ENCODE results near the gene NDUFS7. TPM values are rescaled to one million over a fixed set of nuclear protein-coding genes. Genes with fewer than 3 reads are reported as not detected.

Gene NDUFS7
- total RNA-seq, 1 donor from 2014 or later = 15.4 TPM

DNA sequence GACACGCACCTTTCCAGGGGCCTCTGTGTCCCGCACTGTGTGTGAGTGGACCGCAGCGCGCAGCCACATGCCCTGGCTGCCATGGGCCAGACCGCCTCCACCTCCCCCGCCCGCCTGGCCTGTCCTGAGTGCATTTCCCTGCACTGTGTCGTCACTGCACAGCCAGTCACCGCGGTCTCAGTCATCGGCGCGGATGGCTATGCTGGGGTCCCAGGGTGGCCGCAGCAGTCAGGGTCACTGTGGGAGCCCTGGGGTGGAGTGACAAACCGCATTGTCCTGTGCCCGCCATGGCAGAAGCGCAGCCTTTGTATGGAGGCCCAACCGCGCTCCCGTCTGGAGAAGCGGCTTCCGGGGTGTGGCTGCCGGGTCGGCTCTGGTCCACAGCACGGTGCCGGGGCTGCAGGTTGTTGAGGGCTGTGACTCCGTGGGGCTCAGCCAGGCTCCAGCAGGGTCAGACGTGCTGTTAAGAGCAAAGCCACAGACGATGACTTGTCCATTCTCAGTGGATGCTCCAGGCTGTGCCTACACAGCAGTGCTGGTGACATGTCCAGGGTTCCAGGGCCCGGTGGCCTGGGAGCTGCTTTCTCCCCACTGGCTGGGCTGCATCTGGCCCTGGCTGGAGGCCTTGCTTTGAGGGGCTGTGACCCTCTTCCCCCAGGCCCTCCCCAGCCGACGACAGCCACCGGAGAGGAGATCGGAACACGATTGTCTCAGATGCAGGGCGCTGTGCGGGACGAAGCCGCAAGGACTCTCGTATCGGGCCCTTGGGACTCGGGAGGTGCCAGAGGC is 6.3 kb upstream of the NDUFS7 start:
- no peaks in the 10 kb centered on the region for H3K27me3 ChIP-seq

DNA sequence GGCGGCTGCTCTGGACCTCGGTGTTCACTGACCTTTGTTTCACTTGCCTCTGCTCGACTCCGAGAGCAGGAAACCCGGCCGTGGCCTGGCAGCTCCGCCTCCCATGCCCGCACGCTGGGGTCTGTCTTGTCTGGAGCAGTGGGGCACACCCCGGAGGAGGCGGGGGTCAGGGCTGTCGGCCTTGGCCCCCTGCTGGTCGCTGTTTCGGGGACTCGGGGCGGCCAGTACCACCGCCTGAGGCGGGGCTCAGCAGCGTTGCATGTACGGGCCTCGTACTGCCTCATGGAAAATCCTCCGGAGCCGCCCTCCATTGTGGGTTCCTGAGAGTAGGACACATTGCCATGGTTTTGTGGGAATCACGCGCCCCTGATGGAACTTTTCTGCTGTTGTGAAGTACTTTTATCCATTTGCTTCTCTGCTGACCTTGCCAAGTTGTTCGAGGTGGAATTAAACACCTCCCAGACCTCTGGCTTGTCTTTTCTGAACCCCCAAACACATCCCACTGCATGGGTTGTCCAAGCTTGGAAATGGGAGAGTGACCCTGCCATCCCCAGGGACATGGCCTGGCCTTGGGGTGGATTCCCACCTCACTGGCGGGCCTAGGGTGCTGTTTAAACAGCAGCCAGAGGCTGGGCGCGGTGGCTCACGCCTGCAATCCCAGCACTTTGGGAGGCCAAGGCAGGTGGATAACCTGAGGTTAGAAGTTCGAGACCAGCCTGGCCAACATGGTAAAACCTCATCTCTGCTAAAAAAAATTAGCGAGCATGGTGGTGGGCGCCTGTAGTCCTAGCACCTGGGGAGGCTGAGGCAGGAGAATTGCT is 5.5 kb upstream of the NDUFS7 start:
- Histone ChIP-seq H2AFZ (replicated peaks) (no peak overlapping the region), H3K27me3 (no peaks in the 10 kb centered on the region), H3K9ac (no peak overlapping the region), H3K36me3 (no peaks in the 10 kb centered on the region), H3F3A (ENCODE audit: low read depth) (peaks cover 51% of the 10 kb centered on the region), H3K4me3 (no peak overlapping the region), H3K4me1 (peaks cover 19% of the 10 kb centered on the region), H3K9me3 (ENCODE audit: low read depth) (no peaks in the 10 kb centered on the region), H3K27ac (no peak overlapping the region), H4K20me1 (ENCODE audit: low read depth) (peaks cover 4% of the 10 kb centered on the region), H3K4me2 (no peak overlapping the region), H3K79me2 (ENCODE audit: low read depth) (no peaks in the 10 kb centered on the region)
- Mint-ChIP-seq H3K27ac (no peak overlapping the region), H3K9me3 (peaks cover 4% of the 10 kb centered on the region), H3K36me3 (peaks cover 17% of the 10 kb centered on the region), H3K27me3 (ENCODE audit: insufficient read depth, low read depth) (peaks cover 12% of the 10 kb centered on the region), H3K4me1 (peaks cover 11% of the 10 kb centered on the region), H3K4me3 (no peak overlapping the region)
- no peak for DNase-seq (ENCODE audit: low spot score)
- no peak for TF ChIP-seq EZH2phosphoT487 (IDR thresholded peaks at IDR 0.05)
- TF ChIP-seq EZH2 (IDR thresholded peaks at IDR 0.05) = no peak
- TF ChIP-seq CTCF (IDR thresholded peaks at IDR 0.05) = no peak

More for the DNA sequence above, 6.3 kb upstream of the NDUFS7 start:
- H3K27me3 Mint-ChIP-seq (ENCODE audit: insufficient read depth, low read depth) = peaks cover 5% of the 10 kb centered on the region
- no peaks in the 10 kb centered on the region for H3K9me3 ChIP-seq (ENCODE audit: low read depth)
- H3K27ac ChIP-seq = no peak overlapping the region
- TF ChIP-seq CTCF (IDR thresholded peaks at IDR 0.05) (no peak), EZH2phosphoT487 (IDR thresholded peaks at IDR 0.05) (no peak), EZH2 (IDR thresholded peaks at IDR 0.05) (no peak)
- H3K9me3 Mint-ChIP-seq = no peaks in the 10 kb centered on the region
- H3K4me3 Mint-ChIP-seq = no peak overlapping the region
- H3K4me2 ChIP-seq = no peak overlapping the region
- H3K4me3 ChIP-seq = no peak overlapping the region
- H3K4me1 ChIP-seq = peaks cover 19% of the 10 kb centered on the region
- H3K4me1 Mint-ChIP-seq = peaks cover 7% of the 10 kb centered on the region
- peaks cover 16% of the 10 kb centered on the region for H3K36me3 Mint-ChIP-seq
- no peak for DNase-seq (ENCODE audit: low spot score)
- peaks cover 4% of the 10 kb centered on the region for H4K20me1 ChIP-seq (ENCODE audit: low read depth)
- H3K79me2 ChIP-seq (ENCODE audit: low read depth) = no peaks in the 10 kb centered on the region
- no peak overlapping the region for H3K27ac Mint-ChIP-seq
- H3K9ac ChIP-seq = no peak overlapping the region
- H3K36me3 ChIP-seq = no peaks in the 10 kb centered on the region
- H3F3A ChIP-seq (ENCODE audit: low read depth) = peaks cover 47% of the 10 kb centered on the region
- H2AFZ ChIP-seq (replicated peaks) = no peak overlapping the region

DNA sequence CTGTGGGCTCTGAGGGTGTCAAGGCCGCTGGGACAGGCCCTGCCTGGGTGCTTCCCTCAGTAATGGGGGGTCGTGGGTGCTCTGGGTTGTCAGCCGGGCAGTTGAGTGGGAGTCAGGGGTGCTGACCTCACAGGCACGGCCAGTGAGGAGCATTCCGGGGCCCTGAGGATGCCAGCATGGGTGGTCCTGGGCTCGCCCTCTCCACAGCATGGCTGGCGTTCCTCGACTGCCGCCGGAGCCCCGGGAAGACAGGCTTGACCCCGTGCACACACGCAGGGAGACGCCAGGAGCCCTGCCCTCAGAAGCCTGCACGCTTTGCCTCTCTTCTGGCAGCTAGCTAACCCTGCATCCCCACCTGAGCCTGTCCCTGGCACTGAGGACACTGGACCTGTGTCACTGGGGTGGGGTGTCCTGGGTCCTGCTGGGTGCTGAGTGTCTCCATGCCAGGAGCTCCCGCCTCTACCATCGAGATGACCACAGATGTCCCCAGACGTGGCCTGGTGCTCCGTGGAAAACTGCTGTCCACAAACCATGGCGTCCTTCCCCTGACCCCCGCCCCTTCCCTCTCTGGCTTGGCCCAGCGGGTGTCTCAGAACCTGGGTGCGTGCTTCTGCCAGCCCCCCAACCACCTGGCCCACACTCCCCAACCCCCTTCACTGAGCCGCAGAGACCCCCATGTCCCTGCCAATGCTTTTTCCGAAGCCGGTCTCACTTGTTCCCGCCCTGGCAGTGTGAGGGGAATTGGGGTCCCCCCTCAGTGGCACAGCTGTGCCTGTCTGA is 4.4 kb upstream of the NDUFS7 start:
- H3K4me1 Mint-ChIP-seq = peaks cover 17% of the 10 kb centered on the region
- peaks cover 3% of the 10 kb centered on the region for H4K20me1 ChIP-seq (ENCODE audit: low read depth)
- H3K27ac Mint-ChIP-seq = no peak overlapping the region
- H3K9me3 ChIP-seq (ENCODE audit: low read depth) = no peaks in the 10 kb centered on the region
- H3K36me3 Mint-ChIP-seq = peaks cover 17% of the 10 kb centered on the region
- H3K79me2 ChIP-seq (ENCODE audit: low read depth) = peaks cover 5% of the 10 kb centered on the region
- no peak overlapping the region for H3K4me2 ChIP-seq
- H3F3A ChIP-seq (ENCODE audit: low read depth) = peaks cover 42% of the 10 kb centered on the region
- no peak overlapping the region for H2AFZ ChIP-seq (replicated peaks)
- H3K27me3 Mint-ChIP-seq (ENCODE audit: insufficient read depth, low read depth) = peaks cover 17% of the 10 kb centered on the region
- no peak overlapping the region for H3K27ac ChIP-seq
- H3K9ac ChIP-seq = no peak overlapping the region
- H3K4me3 ChIP-seq = no peak overlapping the region
- H3K4me1 ChIP-seq = peaks cover 19% of the 10 kb centered on the region
- H3K36me3 ChIP-seq = no peaks in the 10 kb centered on the region
- no peaks in the 10 kb centered on the region for H3K27me3 ChIP-seq
- no peak overlapping the region for H3K4me3 Mint-ChIP-seq
- TF ChIP-seq CTCF (IDR thresholded peaks at IDR 0.05) (no peak), EZH2phosphoT487 (IDR thresholded peaks at IDR 0.05) (no peak), EZH2 (IDR thresholded peaks at IDR 0.05) (no peak)
- peaks cover 7% of the 10 kb centered on the region for H3K9me3 Mint-ChIP-seq
- DNase-seq (ENCODE audit: low spot score) = no peak

All from neural progenitor cell (in vitro differentiated cells).